GM23338 (cell line): ENCODE measurements around the gene KRTAP4-16. TPM values are rescaled to one million over a fixed set of nuclear protein-coding genes. Genes with fewer than 3 reads are reported as not detected.

Experiments used
- ATAC-seq: fragments of 200-7000 bp; cut with Tn5 transposase; 3 replicates; pipeline ENCODE4 v1.9.1; 2020
- DNase-seq: peaks from one replicate; pipeline ENCODE4 v3.0.0-alpha.2; 2015; ENCODE audit warnings: low spot score
- H2AFZ ChIP-seq: fragments of 200-600 bp; sonication (generic); 2 replicates; pipeline ENCODE4 v1.8.0; 2016; ENCODE audit warnings: antibody characterized with exemption, mild to moderate bottlenecking, moderate library complexity
- H3F3A ChIP-seq: fragments of 200-600 bp; sonication (generic); replicated peaks from 2 replicates; pipeline ENCODE4 v1.8.0; 2017; ENCODE audit warnings: antibody characterized with exemption, mixed run types, low read depth
- H3K27ac ChIP-seq: fragments of 200-600 bp; sonication (generic); 2 replicates; pipeline ENCODE4 v1.6.1; 2016; ENCODE audit warnings: low read depth
- H3K27me3 ChIP-seq: fragments of 200-600 bp; sonication (generic); 2 replicates; pipeline ENCODE4 v1.8.0; 2016; ENCODE audit warnings: mild to moderate bottlenecking, mixed run types, moderate library complexity; ENCODE audit not compliant: insufficient read depth
- H3K36me3 ChIP-seq: fragments of 200-600 bp; sonication (generic); 2 replicates; pipeline ENCODE4 v1.8.0; 2016; ENCODE audit warnings: mild to moderate bottlenecking; ENCODE audit not compliant: insufficient read depth
- H3K4me1 ChIP-seq: fragments of 200-600 bp; sonication (generic); 2 replicates; pipeline ENCODE4 v1.8.0; 2016; ENCODE audit warnings: mild to moderate bottlenecking, moderate library complexity; ENCODE audit not compliant: insufficient read depth
- H3K4me2 ChIP-seq: fragments of 200-600 bp; sonication (generic); 2 replicates; pipeline ENCODE4 v1.7.1; 2017; ENCODE audit warnings: mixed run types
- H3K4me3 ChIP-seq: fragments of 200-600 bp; sonication (generic); 2 replicates; pipeline ENCODE4 v1.6.1; 2016; ENCODE audit warnings: mixed run types
- H3K79me2 ChIP-seq: fragments of 200-600 bp; sonication (generic); replicated peaks from 2 replicates; pipeline ENCODE4 v1.8.0; 2017; ENCODE audit warnings: mild to moderate bottlenecking; ENCODE audit not compliant: insufficient read depth
- H3K9me2 ChIP-seq: fragments of 200-600 bp; sonication (generic); 2 replicates; pipeline ENCODE4 v1.8.0; 2017; ENCODE audit not compliant: insufficient read depth
- H4K20me1 ChIP-seq: fragments of 200-600 bp; sonication (generic); replicated peaks from 2 replicates; pipeline ENCODE4 v1.8.0; 2017; ENCODE audit warnings: mild to moderate bottlenecking; ENCODE audit not compliant: insufficient read depth
- H3K27ac Mint-ChIP-seq: 2 replicates; pipeline ENCODE4 v1.8.0; 2020; ENCODE audit warnings: inconsistent platforms, mild to moderate bottlenecking, moderate library complexity, mixed read lengths
- H3K27me3 Mint-ChIP-seq: 3 replicates; pipeline ENCODE4 v1.8.0; 2022; ENCODE audit warnings: low read depth, mild to moderate bottlenecking, moderate library complexity, mixed read lengths, inconsistent platforms; ENCODE audit not compliant: insufficient read depth, poor library complexity
- H3K36me3 Mint-ChIP-seq: 3 replicates; pipeline ENCODE4 v1.8.0; 2021; ENCODE audit warnings: low read depth, mild to moderate bottlenecking, inconsistent platforms, moderate library complexity, mixed read lengths
- H3K4me1 Mint-ChIP-seq: 3 replicates; pipeline ENCODE4 v1.8.0; 2020; ENCODE audit warnings: mild to moderate bottlenecking, inconsistent platforms, mixed read lengths
- H3K4me3 Mint-ChIP-seq: 3 replicates; pipeline ENCODE4 v1.8.0; 2021; ENCODE audit warnings: moderate library complexity, mild to moderate bottlenecking, inconsistent platforms, mixed read lengths
- H3K9me3 Mint-ChIP-seq: 3 replicates; pipeline ENCODE4 v1.8.0; 2020; ENCODE audit warnings: moderate library complexity, mild to moderate bottlenecking, inconsistent platforms, mixed read lengths
- CREB1 ChIP-seq: fragments of 250-450 bp; sonication (Bioruptor Pico); IDR thresholded peaks from 2 replicates; pipeline ENCODE4 v1.5.0; 2020; ENCODE audit warnings: low read depth, mild to moderate bottlenecking, moderate library complexity
- EZH2 ChIP-seq: fragments of 200-600 bp; sonication (generic); IDR thresholded peaks from one replicate; pipeline ENCODE4 v1.8.0; 2017; ENCODE audit warnings: antibody characterized with exemption, mild to moderate bottlenecking, low read depth; ENCODE audit not compliant: unreplicated experiment
- EZH2phosphoT487 ChIP-seq: fragments of 200-600 bp; sonication (generic); IDR thresholded peaks from one replicate; pipeline ENCODE4 v1.8.1; 2018; ENCODE audit warnings: antibody characterized with exemption; ENCODE audit not compliant: unreplicated experiment
- JUNB ChIP-seq: IDR thresholded peaks from one replicate; pipeline ENCODE4 v1.6.1; 2016; ENCODE audit warnings: antibody characterized with exemption; ENCODE audit not compliant: unreplicated experiment
- NANOG ChIP-seq: IDR thresholded peaks from 2 replicates; pipeline ENCODE4 v1.6.1; 2016; ENCODE audit warnings: antibody characterized with exemption, borderline replicate concordance
- POLR2AphosphoS5 ChIP-seq: IDR thresholded peaks from 2 replicates; pipeline ENCODE4 v1.6.1; 2016; ENCODE audit warnings: antibody characterized with exemption, low read depth
- polyA plus RNA-seq: library from polyadenylated mRNA; unstranded; fragments of >200 nt; fragmentation: Nextera tagmentation; extraction: Ambion mirVana; gene quantifications from 2 replicates; pipeline ENCODE4 v1.2.1, GENCODE V29; 2016
- total RNA-seq: library from RNA; depleted of rRNA; stranded (reverse); fragments of >200 nt; shearing (Covaris generic); gene quantifications from 2 replicates; pipeline ENCODE4 v1.2.3, GENCODE V29; 2014
- TF ChIP-seq, protein P1 (sequence below): fragments of 250-450 bp; sonication (Bioruptor Pico); IDR thresholded peaks from 2 replicates; pipeline ENCODE4 v1.5.0; 2020; ENCODE audit warnings: mild to moderate bottlenecking, moderate library complexity
- TF ChIP-seq, protein P2 (sequence below): IDR thresholded peaks from one replicate; pipeline ENCODE4 v1.6.1; 2018; ENCODE audit warnings: antibody characterized with exemption; ENCODE audit not compliant: unreplicated experiment

KRTAP4-16 gene
- total and polyA plus RNA-seq, 2 experiments from 2014 or later = not detected

DNA sequence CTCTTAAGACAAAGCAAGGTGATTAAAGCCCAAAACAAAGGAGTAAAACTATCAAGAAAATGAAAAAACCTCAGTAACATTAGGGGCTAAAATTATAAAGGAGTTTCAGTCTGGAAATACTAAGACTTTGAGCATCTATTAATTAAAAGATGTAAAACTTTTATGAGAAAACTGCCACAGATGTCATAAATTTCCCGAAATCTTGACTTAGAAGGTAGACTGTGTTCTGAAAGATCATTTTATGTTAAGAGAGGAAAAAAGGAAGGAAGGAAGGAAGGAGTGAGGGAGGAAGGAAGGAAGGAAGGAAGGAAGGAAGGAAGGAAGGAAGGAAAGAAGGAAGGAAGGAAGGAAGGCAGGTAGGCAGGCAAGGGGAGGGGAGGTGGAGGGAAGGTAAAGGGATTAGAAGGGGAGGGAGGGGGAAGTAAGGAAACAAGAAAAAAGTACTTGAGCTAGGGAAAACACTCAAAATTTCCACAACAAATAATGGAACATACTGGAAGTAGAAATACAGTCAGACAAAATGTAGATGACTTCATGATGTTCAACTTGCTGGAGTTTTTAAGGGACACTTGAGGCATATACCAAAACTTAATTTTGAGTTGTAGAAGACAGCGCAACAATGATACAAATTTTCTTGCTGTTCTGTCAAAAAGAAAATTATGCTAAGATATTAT is 45.7 kb upstream of the KRTAP4-16 start (continued):
- no peak for TF ChIP-seq JUNB
- TF ChIP-seq, protein P1, sequence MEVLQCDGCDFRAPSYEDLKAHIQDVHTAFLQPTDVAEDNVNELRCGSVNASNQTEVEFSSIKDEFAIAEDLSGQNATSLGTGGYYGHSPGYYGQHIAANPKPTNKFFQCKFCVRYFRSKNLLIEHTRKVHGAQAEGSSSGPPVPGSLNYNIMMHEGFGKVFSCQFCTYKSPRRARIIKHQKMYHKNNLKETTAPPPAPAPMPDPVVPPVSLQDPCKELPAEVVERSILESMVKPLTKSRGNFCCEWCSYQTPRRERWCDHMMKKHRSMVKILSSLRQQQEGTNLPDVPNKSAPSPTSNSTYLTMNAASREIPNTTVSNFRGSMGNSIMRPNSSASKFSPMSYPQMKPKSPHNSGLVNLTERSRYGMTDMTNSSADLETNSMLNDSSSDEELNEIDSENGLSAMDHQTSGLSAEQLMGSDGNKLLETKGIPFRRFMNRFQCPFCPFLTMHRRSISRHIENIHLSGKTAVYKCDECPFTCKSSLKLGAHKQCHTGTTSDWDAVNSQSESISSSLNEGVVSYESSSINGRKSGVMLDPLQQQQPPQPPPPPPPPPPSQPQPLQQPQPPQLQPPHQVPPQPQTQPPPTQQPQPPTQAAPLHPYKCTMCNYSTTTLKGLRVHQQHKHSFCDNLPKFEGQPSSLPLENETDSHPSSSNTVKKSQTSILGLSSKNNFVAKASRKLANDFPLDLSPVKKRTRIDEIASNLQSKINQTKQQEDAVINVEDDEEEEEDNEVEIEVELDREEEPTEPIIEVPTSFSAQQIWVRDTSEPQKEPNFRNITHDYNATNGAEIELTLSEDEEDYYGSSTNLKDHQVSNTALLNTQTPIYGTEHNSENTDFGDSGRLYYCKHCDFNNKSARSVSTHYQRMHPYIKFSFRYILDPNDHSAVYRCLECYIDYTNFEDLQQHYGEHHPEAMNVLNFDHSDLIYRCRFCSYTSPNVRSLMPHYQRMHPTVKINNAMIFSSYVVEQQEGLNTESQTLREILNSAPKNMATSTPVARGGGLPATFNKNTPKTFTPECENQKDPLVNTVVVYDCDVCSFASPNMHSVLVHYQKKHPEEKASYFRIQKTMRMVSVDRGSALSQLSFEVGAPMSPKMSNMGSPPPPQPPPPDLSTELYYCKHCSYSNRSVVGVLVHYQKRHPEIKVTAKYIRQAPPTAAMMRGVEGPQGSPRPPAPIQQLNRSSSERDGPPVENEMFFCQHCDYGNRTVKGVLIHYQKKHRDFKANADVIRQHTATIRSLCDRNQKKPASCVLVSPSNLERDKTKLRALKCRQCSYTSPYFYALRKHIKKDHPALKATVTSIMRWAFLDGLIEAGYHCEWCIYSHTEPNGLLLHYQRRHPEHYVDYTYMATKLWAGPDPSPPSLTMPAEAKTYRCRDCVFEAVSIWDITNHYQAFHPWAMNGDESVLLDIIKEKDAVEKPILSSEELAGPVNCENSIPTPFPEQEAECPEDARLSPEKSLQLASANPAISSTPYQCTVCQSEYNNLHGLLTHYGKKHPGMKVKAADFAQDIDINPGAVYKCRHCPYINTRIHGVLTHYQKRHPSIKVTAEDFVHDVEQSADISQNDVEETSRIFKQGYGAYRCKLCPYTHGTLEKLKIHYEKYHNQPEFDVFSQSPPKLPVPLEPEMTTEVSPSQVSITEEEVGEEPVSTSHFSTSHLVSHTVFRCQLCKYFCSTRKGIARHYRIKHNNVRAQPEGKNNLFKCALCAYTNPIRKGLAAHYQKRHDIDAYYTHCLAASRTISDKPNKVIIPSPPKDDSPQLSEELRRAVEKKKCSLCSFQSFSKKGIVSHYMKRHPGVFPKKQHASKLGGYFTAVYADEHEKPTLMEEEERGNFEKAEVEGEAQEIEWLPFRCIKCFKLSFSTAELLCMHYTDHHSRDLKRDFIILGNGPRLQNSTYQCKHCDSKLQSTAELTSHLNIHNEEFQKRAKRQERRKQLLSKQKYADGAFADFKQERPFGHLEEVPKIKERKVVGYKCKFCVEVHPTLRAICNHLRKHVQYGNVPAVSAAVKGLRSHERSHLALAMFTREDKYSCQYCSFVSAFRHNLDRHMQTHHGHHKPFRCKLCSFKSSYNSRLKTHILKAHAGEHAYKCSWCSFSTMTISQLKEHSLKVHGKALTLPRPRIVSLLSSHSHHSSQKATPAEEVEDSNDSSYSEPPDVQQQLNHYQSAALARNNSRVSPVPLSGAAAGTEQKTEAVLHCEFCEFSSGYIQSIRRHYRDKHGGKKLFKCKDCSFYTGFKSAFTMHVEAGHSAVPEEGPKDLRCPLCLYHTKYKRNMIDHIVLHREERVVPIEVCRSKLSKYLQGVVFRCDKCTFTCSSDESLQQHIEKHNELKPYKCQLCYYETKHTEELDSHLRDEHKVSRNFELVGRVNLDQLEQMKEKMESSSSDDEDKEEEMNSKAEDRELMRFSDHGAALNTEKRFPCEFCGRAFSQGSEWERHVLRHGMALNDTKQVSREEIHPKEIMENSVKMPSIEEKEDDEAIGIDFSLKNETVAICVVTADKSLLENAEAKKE = no peak
- no peak for TF ChIP-seq CREB1 (CRISPR knock-in tag)
- no peak for TF ChIP-seq POLR2AphosphoS5
- TF ChIP-seq NANOG = no peak

DNA sequence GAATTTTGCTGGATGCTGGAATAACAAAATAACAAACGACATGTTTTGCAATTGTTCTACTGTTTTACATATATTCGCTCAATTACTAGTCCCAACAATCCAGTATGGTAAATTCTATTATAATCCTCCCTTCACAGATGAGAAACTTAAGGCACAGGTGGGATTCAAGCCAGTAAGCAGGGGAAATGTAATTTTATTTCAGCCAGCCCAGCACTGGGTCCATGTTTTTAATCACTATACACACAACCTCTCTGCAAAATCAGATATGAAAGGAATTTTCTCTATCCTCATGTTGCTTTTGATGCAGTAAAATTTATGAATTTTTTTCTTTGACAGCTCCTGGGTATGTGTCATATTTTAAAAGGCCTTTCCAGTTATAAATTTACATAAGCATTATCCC is 43.3 kb upstream of the KRTAP4-16 start:
- no peak for ATAC-seq
- H3K36me3 Mint-ChIP-seq = peaks cover 22% of the 10 kb centered on the region
- peaks cover 33% of the 10 kb centered on the region for H3K9me3 Mint-ChIP-seq
- H3F3A ChIP-seq = no peaks in the 10 kb centered on the region
- H3K36me3 ChIP-seq = no peaks in the 10 kb centered on the region; the same call in 1 of the 2 replicates
- H3K4me1 Mint-ChIP-seq = peaks cover 3% of the 10 kb centered on the region; the same call in 2 of the 3 replicates
- 0 out of 2 replicates have a peak, but pooled peaks cover 3% of the 10 kb centered on the region for H3K9me2 ChIP-seq
- H3K4me3 ChIP-seq = no peak overlapping the region
- H3K4me1 ChIP-seq = 0 out of 2 replicates have a peak, but pooled peaks cover 3% of the 10 kb centered on the region
- peaks cover 5% of the 10 kb centered on the region for H3K27me3 Mint-ChIP-seq
- no peak overlapping the region for H3K4me3 Mint-ChIP-seq
- no peak for DNase-seq
- H4K20me1 ChIP-seq = no peaks in the 10 kb centered on the region
- no peaks in the 10 kb centered on the region for H3K27me3 ChIP-seq
- H3K79me2 ChIP-seq = no peaks in the 10 kb centered on the region
- no peak overlapping the region for H2AFZ ChIP-seq
- no peak overlapping the region for H3K4me2 ChIP-seq
- H3K27ac Mint-ChIP-seq = no peak overlapping the region
- no peak for TF ChIP-seq EZH2
- TF ChIP-seq, protein P2, sequence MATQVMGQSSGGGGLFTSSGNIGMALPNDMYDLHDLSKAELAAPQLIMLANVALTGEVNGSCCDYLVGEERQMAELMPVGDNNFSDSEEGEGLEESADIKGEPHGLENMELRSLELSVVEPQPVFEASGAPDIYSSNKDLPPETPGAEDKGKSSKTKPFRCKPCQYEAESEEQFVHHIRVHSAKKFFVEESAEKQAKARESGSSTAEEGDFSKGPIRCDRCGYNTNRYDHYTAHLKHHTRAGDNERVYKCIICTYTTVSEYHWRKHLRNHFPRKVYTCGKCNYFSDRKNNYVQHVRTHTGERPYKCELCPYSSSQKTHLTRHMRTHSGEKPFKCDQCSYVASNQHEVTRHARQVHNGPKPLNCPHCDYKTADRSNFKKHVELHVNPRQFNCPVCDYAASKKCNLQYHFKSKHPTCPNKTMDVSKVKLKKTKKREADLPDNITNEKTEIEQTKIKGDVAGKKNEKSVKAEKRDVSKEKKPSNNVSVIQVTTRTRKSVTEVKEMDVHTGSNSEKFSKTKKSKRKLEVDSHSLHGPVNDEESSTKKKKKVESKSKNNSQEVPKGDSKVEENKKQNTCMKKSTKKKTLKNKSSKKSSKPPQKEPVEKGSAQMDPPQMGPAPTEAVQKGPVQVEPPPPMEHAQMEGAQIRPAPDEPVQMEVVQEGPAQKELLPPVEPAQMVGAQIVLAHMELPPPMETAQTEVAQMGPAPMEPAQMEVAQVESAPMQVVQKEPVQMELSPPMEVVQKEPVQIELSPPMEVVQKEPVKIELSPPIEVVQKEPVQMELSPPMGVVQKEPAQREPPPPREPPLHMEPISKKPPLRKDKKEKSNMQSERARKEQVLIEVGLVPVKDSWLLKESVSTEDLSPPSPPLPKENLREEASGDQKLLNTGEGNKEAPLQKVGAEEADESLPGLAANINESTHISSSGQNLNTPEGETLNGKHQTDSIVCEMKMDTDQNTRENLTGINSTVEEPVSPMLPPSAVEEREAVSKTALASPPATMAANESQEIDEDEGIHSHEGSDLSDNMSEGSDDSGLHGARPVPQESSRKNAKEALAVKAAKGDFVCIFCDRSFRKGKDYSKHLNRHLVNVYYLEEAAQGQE = no peak
- no peak for TF ChIP-seq EZH2phosphoT487
- no peak for TF ChIP-seq NANOG
- H3K27ac ChIP-seq = no peak overlapping the region
